HG02588 (cell line): ENCODE data around the gene RAC3.

Experiments used
- ATAC-seq: cut with Tn5 transposase; IDR thresholded peaks from one replicate; pipeline ENCODE4 v1.9.1; 2021; ENCODE audit warnings: mild to moderate bottlenecking, moderate library complexity; ENCODE audit not compliant: unreplicated experiment

Gene RAC3

DNA sequence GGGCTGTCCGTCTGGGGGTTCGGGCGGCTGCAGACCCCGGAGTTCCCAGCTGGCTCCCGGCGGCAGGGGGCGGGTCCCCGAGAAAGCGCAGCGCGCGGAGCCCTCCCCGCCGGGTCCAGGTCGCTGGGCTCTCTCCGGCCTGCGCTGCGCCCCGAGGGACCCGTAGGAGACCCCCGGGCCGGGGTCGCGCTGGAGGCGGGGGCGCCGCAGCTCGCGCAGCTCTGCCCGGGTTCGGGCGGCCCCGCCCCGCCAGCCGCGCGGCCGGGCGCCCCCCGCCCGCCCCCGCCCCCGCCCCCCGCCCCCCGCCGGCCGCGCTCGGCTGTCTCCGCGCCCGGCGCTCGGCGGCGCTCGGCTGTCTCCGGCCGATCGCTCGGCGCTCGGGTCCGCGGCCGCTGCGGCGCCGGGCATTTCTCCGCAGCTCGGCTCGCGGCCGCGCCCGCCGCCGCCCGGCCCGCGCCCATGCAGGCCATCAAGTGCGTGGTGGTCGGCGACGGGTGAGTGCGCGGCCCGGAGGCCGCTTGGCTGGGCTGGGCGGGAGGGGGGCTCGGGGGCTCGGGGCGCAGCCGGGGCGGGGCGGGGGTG lies at the start of gene RAC3:
TSS of gene RAC3 (plus strand) at position 376 of the 582 bp plus-strand sequence. CDS start at position 460, 84 bp downstream.
- no peak for ATAC-seq

DNA sequence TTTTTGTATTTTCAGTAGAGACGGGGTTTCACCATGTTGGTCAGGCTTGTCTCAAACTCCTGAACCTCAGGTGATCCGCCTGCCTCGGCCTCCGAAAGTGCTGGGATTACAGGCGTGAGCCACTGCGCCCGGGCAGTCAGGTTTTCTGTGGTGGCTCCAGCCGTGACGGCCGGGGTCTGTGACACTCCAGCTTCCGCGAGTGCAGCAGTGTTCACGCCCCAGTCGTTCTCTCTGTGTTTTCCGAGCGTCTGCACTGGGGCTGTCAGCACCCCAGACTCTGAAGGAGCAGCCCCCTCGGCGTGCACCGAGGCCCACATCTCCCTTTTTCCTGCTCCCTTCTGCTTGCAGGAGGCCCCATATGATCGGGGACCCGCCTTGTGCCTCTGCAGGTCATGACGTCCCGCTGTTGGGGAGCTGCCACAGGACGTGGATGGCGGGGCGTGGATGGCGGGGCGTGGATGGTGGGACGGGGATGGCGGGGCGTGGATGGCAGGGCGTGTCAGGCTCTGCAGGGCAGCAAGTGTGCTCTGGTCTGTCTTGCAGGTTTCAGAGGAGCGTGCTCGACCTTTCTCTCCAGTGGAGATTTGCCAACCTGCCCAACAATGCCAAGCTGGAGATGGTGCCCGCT lies 48.4 kb upstream of the RAC3 start:
- no peak for ATAC-seq

DNA sequence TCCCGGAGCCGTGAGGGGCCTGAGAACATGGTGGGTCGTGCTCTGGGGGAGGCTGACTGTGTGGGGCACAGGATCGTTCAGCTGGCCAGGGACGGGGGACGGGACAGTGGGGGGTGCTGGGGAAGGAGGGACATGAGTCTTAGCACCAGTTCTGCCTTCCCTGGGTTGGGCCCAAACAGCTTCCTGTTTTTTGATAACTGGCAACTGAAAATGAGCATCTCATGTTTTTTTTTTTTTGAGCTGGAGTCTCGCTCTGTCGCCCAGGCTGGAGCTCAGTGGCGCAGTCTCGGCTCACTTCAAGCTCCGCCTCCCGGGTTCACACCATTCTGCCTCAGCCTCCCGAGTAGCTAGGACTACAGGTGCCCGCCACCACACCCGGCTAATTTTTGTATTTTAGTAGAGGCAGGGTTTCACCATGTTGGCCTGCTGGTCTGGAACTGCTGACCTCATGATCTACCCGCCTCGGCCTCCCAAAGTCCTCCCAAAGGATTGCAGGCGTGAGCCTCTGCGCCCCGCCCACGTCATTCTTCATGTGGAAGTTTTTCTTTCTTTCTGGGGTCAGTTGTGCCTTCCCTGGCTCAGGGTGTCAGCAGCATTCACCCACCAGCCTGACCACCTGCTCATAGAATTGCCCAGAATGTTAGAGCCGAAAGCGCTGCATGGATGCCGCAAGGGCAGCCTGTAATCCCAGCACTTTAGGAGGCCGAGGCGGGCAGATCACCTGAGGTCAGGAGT lies 47.7 kb upstream of the RAC3 start:
- no peak for ATAC-seq

DNA sequence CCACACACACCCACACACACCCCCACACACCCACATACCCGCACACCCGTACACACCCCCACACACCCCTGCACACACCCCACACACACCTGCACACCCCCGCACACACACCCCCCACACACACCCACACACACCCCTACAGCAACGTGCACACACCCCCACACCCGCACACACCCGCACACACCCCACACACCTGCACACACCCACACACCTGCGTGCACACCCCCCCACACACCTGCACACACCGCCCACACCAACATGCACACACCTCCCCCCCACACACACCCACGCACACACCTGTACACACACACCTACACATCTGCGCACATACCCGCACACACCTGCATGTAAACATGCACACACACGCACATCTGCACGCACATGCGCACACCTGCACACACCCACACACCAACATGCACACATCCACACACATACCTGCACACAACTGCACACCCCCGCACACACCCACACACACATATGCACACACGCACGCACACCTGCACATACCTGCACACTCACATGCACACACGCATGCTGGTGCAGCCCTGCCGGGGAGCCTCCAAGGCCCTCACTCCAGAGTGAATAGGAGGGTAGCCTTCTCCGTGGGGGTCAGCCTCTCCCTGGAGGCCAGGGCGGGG lies 46.6 kb upstream of the RAC3 start:
- ATAC-seq = no peak

DNA sequence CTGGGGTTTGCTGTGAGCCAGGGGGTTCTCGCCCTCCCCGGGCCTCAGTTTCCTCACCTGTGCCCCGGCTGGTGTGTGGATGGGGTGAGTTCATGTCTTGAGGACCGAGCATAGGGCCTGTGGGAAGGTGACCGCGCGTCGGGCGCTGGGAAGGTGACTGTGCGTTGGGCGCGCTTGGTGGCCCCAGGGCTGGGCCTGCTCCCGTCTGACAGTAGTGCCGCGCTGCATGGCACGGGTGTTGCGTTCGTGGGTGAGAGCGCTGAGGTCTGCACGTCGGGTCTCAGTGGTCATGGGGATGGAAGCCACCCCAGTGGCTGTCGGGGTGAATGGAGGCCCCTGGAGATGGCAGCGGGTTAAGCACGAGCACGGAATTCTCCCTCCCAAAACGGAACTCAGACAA lies 44.9 kb upstream of the RAC3 start:
- no peak for ATAC-seq

DNA sequence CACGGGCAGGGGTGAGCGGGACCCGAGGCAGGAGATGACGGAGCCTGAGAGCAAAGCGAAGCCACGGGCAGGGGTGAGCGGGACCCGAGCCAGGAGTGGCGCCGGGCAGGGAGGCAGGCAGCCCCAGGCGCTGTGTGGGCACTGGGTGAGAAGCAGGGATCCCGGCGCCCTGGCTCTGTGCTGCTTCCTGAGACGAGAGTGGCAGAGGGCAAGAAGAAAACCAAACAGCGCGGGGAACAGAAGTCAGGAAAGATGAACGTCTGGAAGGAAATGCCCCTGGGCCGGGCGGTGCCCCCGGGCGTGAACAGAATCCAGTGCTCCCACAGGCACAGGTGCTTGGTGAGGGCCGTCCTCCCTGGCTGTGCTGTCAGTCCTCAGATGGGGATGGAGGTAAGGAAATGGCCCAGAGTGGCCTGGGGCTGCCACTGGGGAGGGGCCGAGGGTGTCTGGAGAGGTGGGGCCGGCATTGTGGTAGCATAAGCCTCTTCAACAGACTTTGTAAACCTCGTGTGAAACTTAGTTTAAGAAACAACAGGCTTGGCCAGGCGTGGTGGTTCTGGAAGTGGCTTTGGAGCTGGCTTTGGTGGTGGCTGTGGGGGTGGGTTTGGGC lies 44.2 kb upstream of the RAC3 start:
- no peak for ATAC-seq

DNA sequence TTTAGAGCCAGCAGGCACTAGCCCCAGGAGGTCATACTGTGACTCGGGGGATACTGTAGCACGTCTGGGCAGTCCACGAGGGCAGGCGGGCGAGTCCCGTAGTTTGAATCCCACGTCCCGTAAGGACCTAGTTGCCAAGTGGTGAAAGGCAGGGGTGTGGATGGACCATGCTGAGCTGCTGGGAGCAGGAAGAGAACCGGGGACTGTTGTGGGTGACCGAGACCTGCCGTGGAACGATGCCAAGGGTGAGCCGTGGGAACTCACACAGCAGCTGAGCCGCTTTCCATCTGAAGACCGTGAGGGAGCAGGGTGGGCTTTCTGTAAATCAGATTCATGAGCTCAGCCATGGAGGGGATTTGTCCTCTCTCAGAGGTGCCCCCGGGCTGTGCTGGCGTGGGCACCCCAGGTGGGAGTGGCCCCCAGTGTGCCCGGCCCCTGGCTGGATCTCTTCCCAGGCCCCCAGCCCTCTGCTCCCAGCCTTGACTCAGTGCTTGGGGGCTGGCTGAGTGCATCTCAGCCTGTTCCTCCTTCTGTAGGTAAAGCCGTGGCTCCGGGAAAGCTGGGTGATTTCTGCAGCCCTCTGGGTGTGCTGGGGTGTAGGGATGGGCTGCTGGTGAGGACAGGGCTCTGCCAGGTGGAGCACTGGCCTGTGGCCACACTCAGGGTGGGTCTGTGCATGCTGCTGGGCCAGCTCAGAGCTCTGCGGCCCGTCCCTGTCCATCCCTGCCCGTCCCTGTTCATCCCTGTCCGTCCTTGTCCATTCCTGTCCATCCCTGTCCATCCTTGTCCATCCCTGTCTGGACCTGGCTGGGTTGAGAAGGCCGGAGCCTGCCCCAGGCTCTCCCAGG lies 40.4 kb upstream of the RAC3 start:
- ATAC-seq = no peak

DNA sequence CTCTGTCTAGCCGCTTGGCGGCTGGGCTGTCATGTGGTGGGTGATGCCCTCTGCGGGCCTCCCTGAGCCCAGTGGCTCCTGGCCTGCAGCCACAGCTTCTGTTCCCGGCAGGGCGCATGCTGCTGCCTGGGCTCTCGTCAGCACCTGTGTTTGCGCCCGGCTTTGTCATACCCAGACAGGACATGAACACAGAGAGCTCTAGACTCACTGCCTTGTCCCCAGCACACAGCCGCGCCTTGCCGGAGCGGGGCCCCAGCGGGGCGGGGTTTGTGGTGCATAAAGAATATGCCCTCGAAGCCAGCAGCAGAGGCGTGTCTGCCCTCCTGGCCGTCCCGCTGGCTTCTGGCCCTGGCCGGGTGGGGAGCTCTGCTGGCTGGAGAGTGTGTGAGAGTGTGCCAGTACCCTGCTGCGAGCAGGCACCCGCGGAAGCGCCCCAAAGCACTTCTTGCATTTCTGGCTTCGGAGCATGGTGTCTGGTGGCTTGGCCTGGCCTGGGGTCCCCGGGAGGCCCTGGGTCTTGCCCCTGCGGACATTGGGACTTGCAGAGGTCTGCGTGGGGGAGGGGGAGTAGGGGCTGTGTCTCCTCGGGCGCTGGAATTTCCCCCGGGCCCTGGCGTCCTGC lies 39.7 kb upstream of the RAC3 start:
- ATAC-seq = no peak

DNA sequence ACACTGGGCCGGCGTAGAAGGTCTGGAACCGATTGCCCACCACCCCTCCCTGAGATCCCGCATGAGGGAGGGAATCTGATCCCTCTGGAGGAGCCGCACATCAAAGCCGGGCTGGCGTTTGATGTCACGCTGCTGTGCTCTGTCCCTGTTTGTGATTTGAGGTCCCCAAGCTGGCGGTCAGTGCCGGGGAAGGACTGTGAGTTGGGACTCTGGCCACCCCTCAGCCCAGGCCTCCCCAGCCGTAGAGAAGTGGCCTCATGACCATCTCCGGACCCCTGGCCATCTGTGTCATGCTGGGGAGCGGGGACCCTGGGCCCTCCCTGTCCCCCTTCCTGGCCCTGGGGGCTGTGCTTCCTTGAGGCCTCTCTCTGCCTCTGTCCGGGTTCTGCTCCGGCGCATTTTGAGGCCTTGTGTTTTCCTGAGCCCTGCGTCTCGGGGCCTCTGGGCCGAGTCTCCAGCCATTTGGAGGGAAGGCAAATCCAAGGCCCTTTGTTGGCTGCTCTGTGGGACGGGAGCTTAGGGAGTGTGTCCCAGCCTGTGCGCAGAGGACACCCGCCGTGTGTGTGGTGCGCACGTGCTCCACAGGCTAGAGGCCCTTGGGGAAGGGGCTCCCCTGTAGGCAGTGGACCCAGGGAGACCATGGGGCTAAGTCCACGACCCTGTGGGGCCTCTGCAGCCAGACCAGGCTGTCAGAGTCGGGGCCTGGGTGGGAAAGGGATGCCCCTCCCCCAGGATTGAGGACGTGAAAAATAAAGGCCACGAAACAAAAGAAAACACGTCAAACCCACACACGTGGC lies 39.0 kb upstream of the RAC3 start:
- no peak for ATAC-seq

DNA sequence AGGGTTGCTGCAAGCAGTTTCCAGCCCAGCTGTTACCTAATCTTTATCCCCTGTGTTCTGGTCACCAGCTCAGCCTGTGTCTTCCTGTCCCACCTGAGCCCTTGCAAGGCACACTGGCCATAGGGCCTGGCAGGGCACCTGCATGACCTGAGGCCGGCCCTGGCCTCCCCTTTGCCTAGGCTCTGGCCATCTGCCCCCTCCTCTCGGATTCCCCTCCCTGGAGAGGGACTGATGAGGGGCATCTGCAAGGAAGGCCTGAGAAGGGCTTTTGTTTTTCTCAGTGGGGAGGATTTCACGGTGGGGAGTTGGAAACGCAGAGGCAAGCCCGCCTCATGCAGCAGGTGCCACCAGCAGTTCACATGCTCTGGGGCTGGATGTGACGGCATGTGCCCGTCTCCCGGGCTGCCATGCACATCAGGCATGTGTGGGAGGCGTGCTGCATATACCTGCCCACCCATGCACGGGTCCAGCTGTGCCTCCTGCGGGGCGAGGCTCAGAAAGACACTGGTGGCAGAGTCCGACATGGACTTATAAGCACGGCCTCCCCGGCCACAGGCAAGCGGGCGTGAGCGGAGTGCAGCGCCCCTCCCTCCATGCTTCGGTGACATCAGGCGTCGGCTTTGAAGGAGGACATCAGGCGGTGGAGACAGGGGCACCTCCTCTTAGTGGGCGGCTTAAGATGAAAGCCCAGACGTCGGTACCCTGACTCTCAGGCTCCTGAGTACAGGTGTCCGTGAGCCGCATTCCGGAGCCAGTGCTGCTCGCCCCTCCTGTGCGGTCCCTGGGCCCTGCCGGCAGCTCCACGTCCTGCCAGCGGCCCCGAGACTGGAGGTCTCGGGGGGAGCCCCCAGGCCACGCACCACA lies 37.5 kb upstream of the RAC3 start:
- ATAC-seq = no peak

DNA sequence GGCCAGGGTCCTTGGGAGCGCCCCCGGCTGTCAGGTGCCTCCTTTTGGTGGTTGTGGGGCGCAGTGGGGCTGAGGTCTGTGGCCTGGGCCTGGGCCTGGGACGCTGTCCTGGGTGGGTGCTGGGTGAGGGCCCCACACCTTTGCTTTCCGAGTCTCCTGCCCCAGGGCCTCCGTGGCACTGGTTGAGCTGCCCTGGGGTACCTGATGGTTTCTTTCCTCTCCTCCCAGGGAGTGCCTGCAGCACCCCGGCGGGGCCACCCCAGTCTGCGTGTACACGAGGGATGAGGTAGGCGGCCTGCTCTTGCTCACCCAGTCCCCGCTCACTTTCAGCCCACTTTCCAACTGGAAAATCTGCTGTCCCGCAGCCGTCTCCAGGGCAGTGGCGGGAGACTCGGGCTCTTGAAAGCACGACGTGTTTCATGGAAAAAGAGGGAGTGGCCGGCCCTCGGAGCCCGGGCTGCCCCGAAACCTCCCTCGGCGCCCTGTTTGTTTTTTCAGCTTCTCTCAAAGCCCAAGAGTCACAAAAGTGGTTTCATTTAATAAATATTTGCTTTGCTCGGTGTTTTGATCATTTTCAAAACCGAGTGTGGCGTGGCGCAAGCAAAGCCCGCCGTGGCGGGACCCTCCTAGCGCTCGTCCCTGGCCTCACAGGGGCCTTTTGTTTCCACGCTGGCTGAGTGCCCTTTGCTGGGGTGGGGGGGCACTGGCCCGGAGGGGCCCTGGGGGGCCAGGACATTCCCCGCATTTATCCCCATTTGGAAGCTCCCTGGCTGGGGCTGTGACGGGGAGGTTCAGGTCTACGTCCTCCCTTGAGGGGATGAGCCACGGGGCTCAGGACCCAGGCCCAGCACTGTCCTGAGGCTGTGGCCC lies 36.6 kb upstream of the RAC3 start:
- ATAC-seq = no peak

DNA sequence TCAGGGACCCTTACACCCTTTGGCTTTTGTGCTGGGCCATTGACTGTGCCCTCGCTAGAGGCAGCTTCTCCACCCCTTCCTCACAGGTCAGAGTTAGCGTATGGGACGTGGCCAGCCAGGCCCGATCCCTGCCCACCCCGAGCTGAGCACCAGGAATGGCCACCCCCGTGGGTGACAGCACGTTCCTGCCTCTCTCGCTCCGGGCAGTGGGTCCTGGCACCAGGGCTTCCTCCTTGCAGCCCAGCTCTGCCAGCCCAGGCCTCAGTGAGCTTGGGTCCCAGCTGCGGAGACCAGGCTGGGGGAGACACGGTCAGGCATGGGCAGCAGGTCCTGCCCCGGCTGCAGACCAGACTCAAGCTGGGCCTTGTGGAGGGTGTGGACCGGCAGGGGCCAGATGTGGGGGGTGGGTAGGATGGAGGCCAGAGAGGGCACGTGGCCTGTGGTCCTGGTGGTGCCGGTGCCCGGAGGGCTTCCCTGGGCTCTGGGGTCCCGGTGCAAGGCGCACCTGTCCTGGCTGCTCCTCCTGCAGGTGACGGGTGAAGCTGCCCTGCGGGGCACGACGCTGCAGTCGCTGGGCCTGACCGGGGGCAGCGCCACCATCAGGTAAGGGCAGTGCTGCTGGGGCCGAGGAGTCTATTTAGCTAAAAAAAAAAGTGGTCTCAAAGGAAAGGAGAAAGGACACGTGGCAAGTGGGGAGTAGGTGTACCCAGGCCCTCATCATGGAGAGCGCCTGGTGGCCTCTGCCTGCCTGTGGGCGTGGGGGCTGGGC lies 35.8 kb upstream of the RAC3 start:
- no peak for ATAC-seq

DNA sequence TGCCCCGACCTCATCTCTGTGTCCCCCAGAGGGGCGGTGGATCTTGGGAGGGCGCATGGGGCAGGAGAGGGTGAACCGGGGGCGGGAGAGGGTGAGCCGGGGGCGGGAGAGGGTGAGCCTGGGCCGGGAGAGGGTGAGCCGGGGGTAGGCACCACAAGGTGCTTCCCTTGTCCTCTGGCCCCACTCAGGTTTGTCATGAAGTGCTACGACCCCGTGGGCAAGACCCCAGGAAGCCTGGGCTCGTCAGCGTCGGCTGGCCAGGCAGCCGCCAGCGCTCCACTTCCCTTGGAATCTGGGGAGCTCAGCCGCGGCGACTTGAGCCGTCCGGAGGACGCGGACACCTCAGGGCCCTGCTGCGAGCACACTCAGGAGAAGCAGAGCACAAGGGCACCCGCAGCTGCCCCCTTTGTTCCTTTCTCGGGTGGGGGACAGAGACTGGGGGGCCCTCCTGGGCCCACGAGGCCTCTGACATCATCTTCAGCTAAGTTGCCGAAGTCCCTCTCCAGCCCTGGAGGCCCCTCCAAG lies 35.2 kb upstream of the RAC3 start:
- ATAC-seq = no peak

DNA sequence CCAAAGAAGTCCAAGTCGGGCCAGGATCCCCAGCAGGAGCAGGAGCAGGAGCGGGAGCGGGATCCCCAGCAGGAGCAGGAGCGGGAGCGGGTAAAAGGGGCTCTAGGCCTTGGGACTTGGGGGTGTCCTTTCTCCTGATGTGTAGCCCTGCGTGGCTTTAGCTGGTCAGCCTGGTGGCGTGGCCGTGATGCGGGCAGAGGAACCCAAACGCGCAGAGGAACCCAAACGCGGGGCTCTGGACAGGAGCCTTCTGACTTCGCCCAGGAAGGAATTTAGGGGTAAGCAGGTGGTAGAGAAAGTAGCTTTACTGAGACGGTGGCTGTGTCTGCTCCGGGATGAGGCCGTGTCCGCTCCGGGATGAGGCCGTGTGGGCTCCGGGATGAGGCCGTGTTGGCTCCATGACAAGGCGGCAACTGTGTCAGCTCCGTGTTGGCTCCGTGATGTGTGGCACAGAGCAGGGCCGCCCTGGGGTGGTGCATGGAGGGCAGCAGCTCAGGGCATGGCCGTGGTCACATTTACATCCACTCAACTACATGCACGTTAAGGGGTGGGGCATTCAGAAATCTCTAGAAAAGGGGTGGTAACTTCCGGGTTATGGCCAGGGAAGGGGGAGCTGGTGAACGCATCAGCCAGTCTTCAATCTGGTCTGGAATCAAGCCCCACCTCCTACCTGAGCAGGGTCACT lies 34.6 kb upstream of the RAC3 start:
- no peak for ATAC-seq

DNA sequence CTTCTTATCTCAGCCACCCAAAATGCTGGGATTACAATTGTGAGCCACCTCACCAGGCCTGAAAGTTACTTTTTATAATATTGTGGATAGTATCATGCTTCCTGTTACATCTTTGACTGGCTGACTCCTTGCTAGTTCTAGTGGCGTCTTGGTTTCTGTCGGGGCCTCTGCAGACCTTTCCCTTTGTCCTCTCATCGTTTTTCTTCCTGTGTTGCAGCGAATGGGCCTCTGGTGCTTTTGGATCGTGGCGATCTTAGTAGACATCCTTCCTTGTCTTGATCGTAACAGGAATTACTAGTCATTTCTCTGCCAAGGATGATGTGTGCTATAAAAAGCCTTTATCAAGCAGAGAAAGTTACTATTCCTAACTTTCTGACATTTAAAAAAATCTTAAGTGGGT lies 33.3 kb upstream of the RAC3 start:
- ATAC-seq = no peak
